Dermis microvascular lymphatic vessel endothelial cell (primary cell): ENCODE data around the gene CTCF. TPM values are rescaled to one million over a fixed set of nuclear protein-coding genes. Genes with fewer than 3 reads are reported as not detected.

ENCODE experiments used
- DNase-seq, 2 donors: peaks; one replicate each; pipeline versions ENCODE4 v3.0.0 to v3.0.0-alpha.2; 2010; ENCODE audit warnings: low read depth in 2 of 2
- total RNA-seq: library from RNA; depleted of rRNA; stranded (reverse); fragments of >200 nt; gene quantifications from 2 replicates; pipeline ENCODE4 v1.2.1, GENCODE V29; 2014

CTCF gene
- total RNA-seq, 1 donor from 2014 or later, result 22.6 TPM

- DNase-seq, result no peak
Observed at GRCh38 chr16:67534431-67534830, 27.9 kb upstream of the CTCF start.

GRCh38 chr16:67535201-67535600 is 27.1 kb upstream of the CTCF start:
- no peak for DNase-seq

- peak in 1 of 2 donors; percentile 85 for DNase-seq
Observed at GRCh38 chr16:67537270-67537635, 25.1 kb upstream of the CTCF start.

GRCh38 chr16:67537636-67538591 is 24.4 kb upstream of the CTCF start:
- peak in 1 of 2 donors; percentile 83 for DNase-seq

GRCh38 chr16:67538666-67539101 is 23.6 kb upstream of the CTCF start:
- peak in 1 of 2 donors; percentile 26 for DNase-seq

GRCh38 chr16:67539271-67539670 is 23.1 kb upstream of the CTCF start:
- DNase-seq, result no peak

- no peak for DNase-seq
Observed at GRCh38 chr16:67539691-67540635, 22.4 kb upstream of the CTCF start.

- DNase-seq, result no peak
Observed at GRCh38 chr16:67540756-67541155, 21.6 kb upstream of the CTCF start.

GRCh38 chr16:67541391-67542263 is 20.7 kb upstream of the CTCF start:
- DNase-seq, result peak in 1 of 2 donors; percentile 40

GRCh38 chr16:67542464-67542863 is 19.9 kb upstream of the CTCF start:
- peak; percentile 81 to 90 for DNase-seq

- no peak for DNase-seq
Observed at GRCh38 chr16:67543036-67543435, 19.3 kb upstream of the CTCF start.

GRCh38 chr16:67543582-67543981 is 18.7 kb upstream of the CTCF start:
- no peak for DNase-seq

- no peak for DNase-seq
Observed at GRCh38 chr16:67544329-67544841, 17.9 kb upstream of the CTCF start.

GRCh38 chr16:67544844-67545664 is 17.3 kb upstream of the CTCF start:
- no peak for DNase-seq

- no peak for DNase-seq
Observed at GRCh38 chr16:67545665-67546024, 16.7 kb upstream of the CTCF start.

- DNase-seq, result no peak
Observed at GRCh38 chr16:67546091-67546501, 16.2 kb upstream of the CTCF start.

GRCh38 chr16:67546761-67547422 is 15.4 kb upstream of the CTCF start:
- DNase-seq, result peak; percentile 73 to 89

- peak; percentile 81 to 90 for DNase-seq
Observed at GRCh38 chr16:67547423-67548264, 14.7 kb upstream of the CTCF start.
